HG03045 (cell line): ENCODE measurements around the gene KMT2B.
"Not testable (repeated sequence)": the region's sequence is repeated elsewhere in the genome, so short reads cannot be mapped to it uniquely, and the experiment has no call there.

Experiments
- ATAC-seq: cut with Tn5 transposase; IDR thresholded peaks from one replicate; pipeline ENCODE4 v1.9.1; 2021; ENCODE audit warnings: mild to moderate bottlenecking, moderate library complexity; ENCODE audit not compliant: unreplicated experiment

KMT2B gene

DNA sequence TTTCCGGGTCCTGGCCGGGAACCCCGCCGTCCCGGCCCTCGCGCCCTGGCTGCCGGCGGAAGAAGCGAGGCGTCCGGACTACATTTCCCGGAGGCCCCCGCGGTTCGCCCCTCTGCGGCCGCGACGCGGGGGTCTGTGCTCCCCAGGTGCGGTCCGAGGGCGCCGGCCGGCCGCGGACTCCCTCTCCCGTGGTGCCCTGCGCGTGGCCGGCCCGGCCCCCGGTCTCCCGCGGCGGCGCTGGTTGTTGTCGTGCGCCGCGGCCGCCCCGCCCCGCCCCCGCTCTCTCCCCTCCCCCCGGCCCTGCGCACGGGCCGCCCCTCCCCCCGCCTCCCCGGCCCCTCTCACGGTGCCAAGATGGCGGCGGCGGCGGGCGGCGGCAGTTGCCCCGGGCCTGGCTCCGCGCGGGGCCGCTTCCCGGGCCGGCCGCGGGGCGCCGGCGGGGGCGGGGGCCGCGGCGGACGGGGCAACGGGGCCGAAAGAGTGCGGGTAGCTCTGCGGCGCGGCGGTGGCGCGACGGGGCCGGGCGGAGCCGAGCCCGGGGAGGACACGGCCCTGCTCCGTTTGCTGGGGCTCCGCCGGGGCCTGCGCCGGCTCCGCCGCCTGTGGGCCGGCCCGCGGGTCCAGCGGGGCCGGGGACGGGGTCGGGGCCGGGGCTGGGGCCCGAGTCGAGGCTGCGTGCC, at the start of gene KMT2B:
TSS of gene KMT2B (plus strand) at position 339 of the 680 bp plus-strand sequence. CDS start at position 355, 16 bp downstream.
- peak; percentile 49 for ATAC-seq

GRCh38 chr19:35669566-35669965, 48.2 kb upstream of the KMT2B start:
- ATAC-seq, result no peak

DNA sequence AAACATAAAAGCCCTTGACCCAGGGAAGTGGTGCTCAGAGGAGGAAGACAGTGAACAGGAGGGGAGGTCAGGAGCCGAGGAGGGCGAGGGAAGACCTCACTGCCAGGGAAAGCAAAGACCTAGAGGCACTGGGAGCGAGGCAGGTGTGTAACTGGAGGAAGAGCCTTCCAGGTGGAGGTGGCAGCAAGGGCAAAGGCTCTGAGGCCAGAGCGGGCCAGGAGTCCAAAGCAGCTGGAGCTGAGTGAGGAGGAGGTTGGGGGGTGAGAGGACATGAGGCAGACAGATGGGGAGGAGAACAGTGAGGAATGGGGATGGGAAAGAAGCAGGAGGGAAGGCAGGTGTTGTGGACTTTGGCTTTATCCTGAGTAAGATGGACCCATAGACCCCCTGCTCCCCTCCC, 47.8 kb upstream of the KMT2B start:
- no peak for ATAC-seq

DNA sequence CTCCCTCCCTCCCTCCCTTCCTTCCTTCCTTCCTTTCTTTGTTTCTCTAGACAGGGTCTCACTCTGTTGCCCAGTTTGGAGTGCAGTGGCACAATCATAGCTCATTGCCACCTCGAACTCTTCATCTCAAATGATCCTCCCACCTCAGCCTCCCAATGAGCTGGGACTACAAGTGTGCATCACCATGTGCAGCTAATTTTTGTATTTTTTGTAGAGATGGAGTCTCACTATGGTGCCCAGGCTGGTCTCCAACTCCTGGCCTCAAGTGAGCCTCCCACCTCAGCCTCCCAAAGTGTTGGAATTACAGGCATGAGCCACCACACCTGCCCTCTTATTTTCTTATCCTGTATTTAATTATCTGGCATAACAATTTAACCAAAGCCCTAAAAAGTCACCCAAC, 47.1 kb upstream of the KMT2B start:
- no peak for ATAC-seq

DNA sequence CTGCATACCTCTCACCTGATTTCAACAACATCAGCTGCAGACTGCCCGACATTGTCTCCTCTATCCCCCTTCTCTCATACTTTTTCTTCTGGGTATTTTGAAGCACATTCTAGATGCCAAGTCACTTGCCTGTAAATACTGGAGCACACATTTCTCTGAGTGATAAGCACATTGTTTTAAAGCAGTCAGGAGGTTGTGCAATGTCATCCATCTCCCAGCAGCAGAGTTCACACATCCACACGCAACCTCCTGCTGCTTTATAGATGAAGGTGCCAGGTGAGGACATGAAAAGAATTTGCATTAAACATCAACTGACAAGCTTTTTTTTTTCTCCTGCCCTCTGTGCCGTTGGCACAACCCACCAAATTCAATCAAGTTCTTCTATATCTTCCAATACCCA, 46.0 kb upstream of the KMT2B start:
- no peak for ATAC-seq

- ATAC-seq, result no peak
These were observed 44.5 kb upstream of the KMT2B start for GRCh38 chr19:35673121-35673804.

DNA sequence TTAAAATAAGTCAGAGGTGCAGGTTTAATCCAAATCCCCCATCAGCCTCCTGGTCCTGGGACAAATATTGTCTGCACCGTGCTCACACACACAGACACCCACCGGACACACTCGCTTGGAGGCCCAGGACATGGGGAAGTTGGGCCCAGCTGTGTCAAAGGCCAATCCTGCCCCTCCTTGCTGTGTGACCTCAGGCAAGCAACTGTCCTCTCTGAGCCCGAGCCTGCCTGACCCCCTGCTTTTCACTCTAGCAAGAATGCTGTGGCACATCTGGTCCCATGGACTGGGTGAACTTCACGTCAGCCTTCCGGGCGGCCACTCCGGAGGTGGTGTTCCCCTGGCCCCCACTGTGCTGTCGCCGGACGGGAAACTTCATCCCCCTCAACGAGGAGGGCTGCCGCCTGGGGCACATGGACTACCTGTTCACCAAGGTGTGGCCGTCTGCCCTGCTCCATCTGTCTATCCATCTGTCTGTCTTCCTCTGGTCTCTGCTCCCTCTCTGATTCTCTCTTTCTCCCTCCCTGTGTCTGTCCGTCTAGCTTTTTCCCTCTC, 42.1 kb upstream of the KMT2B start:
- ATAC-seq, result no peak

DNA sequence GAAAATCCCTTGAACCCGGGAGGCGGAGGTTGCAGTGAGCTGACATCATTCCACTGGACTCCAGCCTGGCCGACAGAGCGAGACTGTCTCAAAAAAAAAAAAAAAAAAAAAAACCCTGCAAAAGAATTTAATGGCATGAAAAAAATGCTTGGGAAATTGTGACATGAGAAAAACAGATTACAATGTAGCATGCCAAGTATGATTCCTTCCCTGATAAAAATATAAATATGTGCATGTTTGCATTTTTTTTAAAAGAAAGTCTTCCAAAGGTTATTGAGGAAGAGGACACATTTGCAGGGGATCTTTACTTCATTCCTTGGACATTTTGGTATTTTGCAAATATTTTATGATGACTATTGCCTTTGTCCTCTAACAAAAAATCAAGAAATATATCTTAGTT, 28.0 kb upstream of the KMT2B start:
- ATAC-seq, result no peak

GRCh38 chr19:35691106-35691505, 26.7 kb upstream of the KMT2B start:
- not testable (repeated sequence) for ATAC-seq

GRCh38 chr19:35692010-35692409, 25.8 kb upstream of the KMT2B start:
- ATAC-seq, result no peak

- ATAC-seq, result no peak
These were observed 24.4 kb upstream of the KMT2B start for GRCh38 chr19:35693422-35693821.

GRCh38 chr19:35693835-35694599, 23.8 kb upstream of the KMT2B start:
- peak; percentile 75 for ATAC-seq

DNA sequence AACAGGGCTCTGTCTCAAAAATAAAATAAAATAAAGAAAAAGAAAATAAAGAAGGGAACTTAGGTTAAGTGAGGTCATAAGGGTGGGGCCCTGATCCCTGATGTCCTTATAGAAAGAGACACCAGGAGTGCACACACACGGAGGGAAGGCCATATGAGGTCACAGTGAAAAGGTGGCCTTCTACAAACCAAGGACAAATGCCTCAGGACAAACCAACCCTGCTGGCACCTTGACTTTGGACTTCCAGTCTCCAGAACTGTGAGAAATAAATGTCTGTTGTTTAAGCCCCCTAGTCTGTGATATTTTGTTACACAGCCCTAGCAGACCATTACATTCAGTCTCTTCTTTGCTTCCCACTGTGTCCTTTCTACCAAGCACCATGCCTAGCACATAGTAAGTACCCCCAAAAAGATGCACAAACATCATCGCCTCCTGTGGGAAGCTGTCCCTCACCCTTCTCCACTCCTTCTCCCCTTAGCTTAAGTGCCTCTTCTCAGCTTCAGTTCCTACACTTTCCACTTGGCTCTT, 21.8 kb upstream of the KMT2B start:
- no peak for ATAC-seq

DNA sequence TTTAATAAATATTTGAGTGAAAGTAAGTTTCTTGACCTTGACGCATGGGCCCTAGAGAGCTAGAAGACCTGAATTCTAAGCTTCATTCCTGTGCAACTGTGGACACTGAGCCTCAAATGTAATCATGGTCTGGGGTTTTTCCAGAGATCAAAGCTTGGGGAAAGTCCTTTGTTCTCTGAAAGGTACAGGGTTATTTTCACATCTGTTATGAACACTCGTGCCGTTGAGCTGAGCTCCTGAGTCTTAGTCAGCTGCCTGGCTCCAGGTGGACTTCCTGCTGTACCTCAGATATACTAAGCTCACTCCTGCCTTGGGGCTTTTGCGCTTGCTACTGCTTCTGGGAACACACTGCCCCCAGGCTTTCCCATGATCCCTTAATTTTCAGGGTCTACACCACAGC, 21.0 kb upstream of the KMT2B start:
- ATAC-seq, result no peak

- ATAC-seq, result peak; percentile 94
These were observed 15.4 kb upstream of the KMT2B start for GRCh38 chr19:35702223-35703012.

GRCh38 chr19:35703343-35703742, 14.5 kb upstream of the KMT2B start:
- ATAC-seq, result no peak

DNA sequence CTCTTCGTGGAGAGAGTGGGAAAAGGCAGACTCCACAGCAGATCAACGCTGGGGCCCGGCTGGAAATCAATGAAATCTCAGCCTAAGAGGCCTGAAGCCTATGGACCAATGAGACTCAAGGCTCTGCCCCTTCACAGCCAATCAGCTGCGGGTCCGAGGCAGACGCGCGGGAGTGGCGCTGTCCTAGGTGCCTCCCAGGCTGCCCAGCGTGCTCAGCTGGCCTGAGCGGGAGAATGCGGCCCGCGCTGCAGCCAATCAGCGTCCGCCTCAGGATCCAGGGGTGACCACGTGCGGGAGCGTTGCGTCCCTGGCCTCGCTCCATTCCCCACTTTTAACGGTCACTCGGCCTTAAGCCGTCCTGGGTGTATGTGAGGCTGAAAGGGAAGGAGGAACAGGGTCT, 13.6 kb upstream of the KMT2B start, which contains the start of gene ZBTB32:
TSS of gene ZBTB32 (plus strand) at position 341 of the 400 bp plus-strand sequence. CDS start 10,069 bp downstream, outside the sequence.
- ATAC-seq, result no peak

GRCh38 chr19:35708391-35708790, 9.4 kb upstream of the KMT2B start:
- no peak for ATAC-seq

GRCh38 chr19:35710784-35711723, 6.7 kb upstream of the KMT2B start:
- no peak for ATAC-seq
